ENCODE results near the gene C1QB.

GRCh38 chr1:22697980-22698379 is 44.9 kb downstream of the C1QB start:
- no peak for TF ChIP-seq POLR2A (IDR thresholded peaks at IDR 0.05)
- no peak for TF ChIP-seq CTCF (IDR thresholded peaks at IDR 0.05)

Data from right lobe of liver (tissue), 4 donors.